Measurements from ENCODE around the gene ADAMTS12.

- no peak for TF ChIP-seq POLR2AphosphoS5 (IDR thresholded peaks at IDR 0.05; ENCODE audit: low read depth)
- no peak for TF ChIP-seq REST (IDR thresholded peaks at IDR 0.05; ENCODE audit: unreplicated experiment)
- no peak for TF ChIP-seq JUNB (IDR thresholded peaks at IDR 0.05; ENCODE audit: unreplicated experiment)
- no peak for TF ChIP-seq CTCF (conservative IDR thresholded peaks at IDR 0.05; ENCODE audit: low read depth in 2 of 2)
- TF ChIP-seq ZNF331 (CRISPR knock-in tag; IDR thresholded peaks at IDR 0.05; ENCODE audit: low read depth) = no peak
- TF ChIP-seq EZH2 (IDR thresholded peaks at IDR 0.05; ENCODE audit: low read depth, unreplicated experiment) = no peak
Measured at GRCh38 chr5:33903118-33903517, 11.3 kb upstream of the ADAMTS12 start.

Measured in GM23338 (cell line).